ENCODE results near the gene NUP88. TPM values are rescaled to one million over a fixed set of nuclear protein-coding genes. Genes with fewer than 3 reads are reported as not detected.
"Not testable (repeated sequence)": the region's sequence is repeated elsewhere in the genome, so short reads cannot be mapped to it uniquely, and the experiment has no call there.

The NUP88 gene
- total and polyA plus RNA-seq, 8 donors, result 33.0 to 74.9 (median 65.1) TPM

DNA sequence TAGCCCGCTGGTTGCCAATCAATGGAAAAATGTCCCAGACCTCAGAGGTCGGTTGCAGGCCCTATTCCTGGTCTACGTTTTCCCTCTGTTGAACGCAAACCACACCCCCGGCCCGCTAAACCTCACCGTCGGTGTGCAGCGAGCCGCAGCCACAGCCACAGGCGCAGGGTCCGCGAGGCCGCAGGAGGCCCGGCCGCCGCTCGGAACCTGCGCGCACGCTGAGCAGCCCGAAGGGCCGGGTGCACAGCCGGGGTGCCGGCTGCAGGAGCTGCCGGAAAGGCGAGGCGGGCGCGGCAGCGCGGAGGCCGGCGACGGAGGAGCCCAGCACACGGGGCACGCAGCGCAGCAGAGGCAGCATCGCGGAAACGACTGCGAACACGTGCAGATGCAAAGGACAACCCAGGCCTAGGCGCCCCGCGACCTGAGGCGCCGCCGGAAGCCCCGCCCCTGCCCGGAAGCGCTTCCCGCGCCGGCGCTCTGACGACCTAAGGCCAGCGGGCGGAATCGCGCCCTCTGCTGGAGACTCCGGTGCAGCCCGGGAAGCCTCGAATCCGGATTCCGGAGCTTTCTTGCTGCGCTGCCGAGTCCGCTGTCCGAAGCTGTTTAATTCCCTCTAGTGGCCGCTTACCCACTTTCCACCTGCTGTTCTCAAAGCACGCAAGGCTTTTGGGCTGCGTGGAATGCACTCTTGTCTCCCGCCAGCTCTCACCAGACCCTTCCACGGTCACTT lies 19.4 kb upstream of the NUP88 start, which contains the start of gene C1QBP:
Gene C1QBP, minus strand, starts transcription at position 440 of the 730 bp plus-strand sequence. Its CDS starts 82 bp downstream, at position 358.
- no peaks in the 10 kb centered on the region for H3K27me3 ChIP-seq
- intact Hi-C loops (cut with DNase I), result no loop called here
- H3K36me3 ChIP-seq, result peaks cover 0 to 54% of the 10 kb centered on the region in 2 donors
- DNase-seq, result peak; percentile 91 to 97 (median 94)
- ATAC-seq, result peak; percentile 99
- H3K9me3 ChIP-seq, result no peaks in the 10 kb centered on the region
- peaks cover 7 to 33% of the 10 kb centered on the region in 2 donors for H3K4me1 ChIP-seq
- TF ChIP-seq CTCF (IDR thresholded peaks at IDR 0.05), result peak; percentile 99 to 100
- H3K4me3 ChIP-seq, result peak within 1 kb of the TSS; percentile 88 to 98
- H3K27ac ChIP-seq, result peak within 1 kb of the TSS; percentile 75 to 84

- Histone ChIP-seq H3K4me1 (peaks cover 7 to 33% of the 10 kb centered on the region in 2 donors), H3K36me3 (peaks cover 0 to 54% of the 10 kb centered on the region in 2 donors), H3K4me3 (peak overlapping the region; percentile 88 to 98), H3K27ac (no peak overlapping the region), H3K9me3 (no peaks in the 10 kb centered on the region), H3K27me3 (no peaks in the 10 kb centered on the region)
- DNase-seq (no peak), ATAC-seq (no peak)
- no peak for TF ChIP-seq CTCF (IDR thresholded peaks at IDR 0.05)
- intact Hi-C loops (cut with DNase I), result no loop called here
These were observed 18.4 kb upstream of the NUP88 start for GRCh38 chr17:5437721-5438317.

DNA sequence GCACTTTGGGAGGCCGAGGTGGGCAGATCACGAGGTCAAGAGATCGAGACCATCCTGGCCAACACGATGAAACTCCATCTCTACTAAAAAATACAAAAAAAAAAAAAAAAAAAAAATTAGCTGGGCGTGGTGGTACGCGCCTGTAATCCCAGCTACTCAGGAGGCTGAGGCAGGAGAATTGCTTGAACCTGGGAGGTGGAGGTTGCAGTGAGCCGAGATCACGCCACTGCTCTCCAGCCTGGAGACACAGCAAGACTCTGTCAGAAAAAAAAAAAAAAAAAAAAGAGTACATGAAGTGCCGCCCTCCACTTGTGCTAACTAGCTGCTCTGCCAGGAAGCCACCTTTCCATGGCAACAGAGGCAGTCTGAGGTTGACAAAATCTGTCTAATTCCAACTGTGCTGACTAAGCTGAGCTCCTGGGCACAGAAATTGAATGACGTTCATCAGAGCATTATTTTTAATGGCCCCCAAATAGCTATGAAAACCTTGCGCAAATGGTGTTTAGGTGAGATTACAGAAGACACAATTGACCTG lies 16.4 kb upstream of the NUP88 start:
- H3K36me3 ChIP-seq, result peaks cover 0 to 63% of the 10 kb centered on the region in 2 donors

GRCh38 chr17:5434984-5435383 lies 15.5 kb upstream of the NUP88 start:
- H3K4me3 ChIP-seq, result no peak overlapping the region
- no peak overlapping the region for H3K27ac ChIP-seq
- intact Hi-C loops (cut with DNase I), result no loop called here
- no peaks in the 10 kb centered on the region for H3K9me3 ChIP-seq
- DNase-seq, result no peak
- no peak for ATAC-seq
- no peak for TF ChIP-seq CTCF (IDR thresholded peaks at IDR 0.05)
- no peaks in the 10 kb centered on the region for H3K27me3 ChIP-seq
- peaks cover 7 to 33% of the 10 kb centered on the region in 2 donors for H3K4me1 ChIP-seq
- peaks cover 0 to 71% of the 10 kb centered on the region in 2 donors for H3K36me3 ChIP-seq

More for the DNA sequence above, 16.4 kb upstream of the NUP88 start:
- H3K27me3 ChIP-seq; DNase-seq; H3K27ac ChIP-seq; H3K4me3 ChIP-seq; ATAC-seq; H3K9me3 ChIP-seq; intact Hi-C loops (cut with DNase I): not testable (repeated sequence)
- H3K4me1 ChIP-seq, result peaks cover 7 to 33% of the 10 kb centered on the region in 2 donors

GRCh38 chr17:5431949-5432556 lies 12.6 kb upstream of the NUP88 start:
- Histone ChIP-seq H3K36me3 (peaks cover 0 to 99% of the 10 kb centered on the region in 2 donors), H3K4me3 (no peak overlapping the region), H3K27ac (no peak overlapping the region), H3K4me1 (peaks cover 0 to 21% of the 10 kb centered on the region in 2 donors), H3K27me3 (no peaks in the 10 kb centered on the region), H3K9me3 (no peaks in the 10 kb centered on the region)
- no peak for TF ChIP-seq CTCF (IDR thresholded peaks at IDR 0.05)
- ATAC-seq (no peak), DNase-seq (no peak)
- intact Hi-C loops (cut with DNase I), result no loop called here

GRCh38 chr17:5431234-5431633 lies 11.8 kb upstream of the NUP88 start:
- Histone ChIP-seq H3K4me1 (peaks cover 0 to 12% of the 10 kb centered on the region in 2 donors), H3K36me3 (peaks cover 0 to 99% of the 10 kb centered on the region in 2 donors), H3K27ac (peak overlapping the region in 1 of 2 donors; percentile 53)
- H3K4me3 ChIP-seq; DNase-seq; H3K27me3 ChIP-seq; H3K9me3 ChIP-seq; intact Hi-C loops (cut with DNase I); ATAC-seq: not testable (repeated sequence)

All from left lung (tissue), 10 donors.